ENCODE data around the gene WNT9A. TPM values are rescaled to one million over a fixed set of nuclear protein-coding genes. Genes with fewer than 3 reads are reported as not detected.

WNT9A gene
- polyA plus RNA-seq, 4 donors, result 0.27 to 2.7 (median 1.2) TPM

- WGBS, 3 donors, result 61 to 84% (median 61%) methylated on average over 15 to 18 of the region's 18 CpGs
- Histone ChIP-seq H3K36me3 (ENCODE audit: control insufficient read depth in 3 of 3, insufficient read depth in 2 of 3, low read depth in 1 of 3, low read length in 3 of 3) (peaks cover 0 to 4% (median 0%) of the 10 kb centered on the region in 3 donors), H3K4me1 (ENCODE audit: control insufficient read depth in 3 of 3, insufficient read depth in 2 of 3, low read depth in 1 of 3, low read length in 2 of 3) (no peaks in the 10 kb centered on the region), H3K27me3 (ENCODE audit: control insufficient read depth in 3 of 3, insufficient read depth in 3 of 3, low read length in 3 of 3) (no peaks in the 10 kb centered on the region), H3K27ac (ENCODE audit: low read depth in 1 of 3, low read length in 2 of 3) (no peak overlapping the region), H3K9me3 (ENCODE audit: control insufficient read depth in 2 of 2, insufficient read depth in 1 of 2, low read depth in 1 of 2, low read length in 1 of 2) (no peaks in the 10 kb centered on the region), H3K4me3 (ENCODE audit: low read depth in 1 of 3, low read length in 3 of 3) (no peak overlapping the region)
- DNase-seq (no peak), FAIRE-seq (no peak)
These were observed 24.2 kb downstream of the WNT9A start for GRCh38 chr1:227923353-227924167.

GRCh38 chr1:227922501-227923352 lies 25.0 kb downstream of the WNT9A start:
- Histone ChIP-seq H3K27me3 (ENCODE audit: control insufficient read depth in 3 of 3, insufficient read depth in 3 of 3, low read length in 3 of 3) (no peaks in the 10 kb centered on the region), H3K36me3 (ENCODE audit: control insufficient read depth in 3 of 3, insufficient read depth in 2 of 3, low read depth in 1 of 3, low read length in 3 of 3) (peaks cover 0 to 4% (median 0%) of the 10 kb centered on the region in 3 donors), H3K4me1 (ENCODE audit: control insufficient read depth in 3 of 3, insufficient read depth in 2 of 3, low read depth in 1 of 3, low read length in 2 of 3) (no peaks in the 10 kb centered on the region), H3K9me3 (ENCODE audit: control insufficient read depth in 2 of 2, insufficient read depth in 1 of 2, low read depth in 1 of 2, low read length in 1 of 2) (no peaks in the 10 kb centered on the region), H3K27ac (ENCODE audit: low read depth in 1 of 3, low read length in 2 of 3) (no peak overlapping the region), H3K4me3 (ENCODE audit: low read depth in 1 of 3, low read length in 3 of 3) (no peak overlapping the region)
- DNase-seq, result no peak
- FAIRE-seq, result no peak
- WGBS, 3 donors, result 70 to 78% (median 78%) methylated on average over 17 to 18 of the region's 18 CpGs

DNA sequence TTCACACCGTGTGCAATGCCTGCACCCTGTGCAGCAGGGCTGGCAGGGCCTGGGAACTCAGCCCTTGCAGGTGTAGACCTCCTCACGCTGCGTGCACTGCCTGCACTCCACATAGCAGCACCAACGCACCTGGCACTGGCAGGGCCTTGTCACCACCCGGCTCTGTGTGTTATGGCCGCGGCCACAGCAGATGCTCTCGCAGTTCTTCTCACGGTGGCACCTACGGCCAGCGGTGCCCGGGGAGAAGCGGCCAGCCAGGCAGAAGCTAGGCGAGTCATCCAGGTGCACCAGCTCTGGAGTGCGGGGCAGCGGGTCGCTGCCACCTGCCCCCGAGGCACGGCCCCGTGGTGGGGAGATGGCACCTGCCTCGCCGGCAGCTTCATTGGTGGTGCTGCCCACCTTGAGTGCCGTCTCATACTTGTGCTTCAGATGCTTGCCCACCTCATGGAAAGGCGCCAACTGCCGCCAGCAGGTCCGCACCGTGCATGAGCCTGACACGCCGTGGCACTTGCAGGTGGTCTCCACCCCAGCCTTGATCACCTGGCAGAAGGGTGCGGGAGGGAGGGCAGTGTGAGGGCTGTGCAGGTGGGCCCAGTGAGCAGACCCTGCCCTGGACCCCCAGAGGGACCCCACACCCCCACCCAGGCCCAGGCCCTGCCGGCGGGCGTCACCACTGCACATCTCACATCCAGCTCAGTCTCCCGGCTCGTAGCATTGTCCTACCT lies 26.1 kb downstream of the WNT9A start:
- Histone ChIP-seq H3K4me1 (ENCODE audit: control insufficient read depth in 3 of 3, insufficient read depth in 2 of 3, low read depth in 1 of 3, low read length in 2 of 3) (no peaks in the 10 kb centered on the region), H3K27ac (ENCODE audit: low read depth in 1 of 3, low read length in 2 of 3) (no peak overlapping the region), H3K4me3 (ENCODE audit: low read depth in 1 of 3, low read length in 3 of 3) (no peak overlapping the region), H3K27me3 (ENCODE audit: control insufficient read depth in 3 of 3, insufficient read depth in 3 of 3, low read length in 3 of 3) (no peaks in the 10 kb centered on the region), H3K36me3 (ENCODE audit: control insufficient read depth in 3 of 3, insufficient read depth in 2 of 3, low read depth in 1 of 3, low read length in 3 of 3) (peaks cover 0 to 4% (median 0%) of the 10 kb centered on the region in 3 donors), H3K9me3 (ENCODE audit: control insufficient read depth in 2 of 2, insufficient read depth in 1 of 2, low read depth in 1 of 2, low read length in 1 of 2) (no peaks in the 10 kb centered on the region)
- DNase-seq (no peak), FAIRE-seq (no peak)
- WGBS, 3 donors, result 84 to 93% (median 85%) methylated on average over 29 to 35 of the region's 35 CpGs

GRCh38 chr1:227920896-227921295 lies 26.8 kb downstream of the WNT9A start:
- Histone ChIP-seq H3K4me1 (ENCODE audit: control insufficient read depth in 3 of 3, insufficient read depth in 2 of 3, low read depth in 1 of 3, low read length in 2 of 3) (no peaks in the 10 kb centered on the region), H3K36me3 (ENCODE audit: control insufficient read depth in 3 of 3, insufficient read depth in 2 of 3, low read depth in 1 of 3, low read length in 3 of 3) (peaks cover 0 to 4% (median 0%) of the 10 kb centered on the region in 3 donors), H3K9me3 (ENCODE audit: control insufficient read depth in 2 of 2, insufficient read depth in 1 of 2, low read depth in 1 of 2, low read length in 1 of 2) (no peaks in the 10 kb centered on the region), H3K4me3 (ENCODE audit: low read depth in 1 of 3, low read length in 3 of 3) (no peak overlapping the region), H3K27ac (ENCODE audit: low read depth in 1 of 3, low read length in 2 of 3) (no peak overlapping the region), H3K27me3 (ENCODE audit: control insufficient read depth in 3 of 3, insufficient read depth in 3 of 3, low read length in 3 of 3) (no peaks in the 10 kb centered on the region)
- 81 to 91% (median 82%) methylated on average over 7 to 8 of the region's 8 CpGs for WGBS, 3 donors
- no peak for DNase-seq
- no peak for FAIRE-seq

GRCh38 chr1:227920426-227920825 lies 27.3 kb downstream of the WNT9A start:
- Histone ChIP-seq H3K36me3 (ENCODE audit: control insufficient read depth in 3 of 3, insufficient read depth in 2 of 3, low read depth in 1 of 3, low read length in 3 of 3) (peaks cover 0 to 4% (median 0%) of the 10 kb centered on the region in 3 donors), H3K4me1 (ENCODE audit: control insufficient read depth in 3 of 3, insufficient read depth in 2 of 3, low read depth in 1 of 3, low read length in 2 of 3) (no peaks in the 10 kb centered on the region), H3K27me3 (ENCODE audit: control insufficient read depth in 3 of 3, insufficient read depth in 3 of 3, low read length in 3 of 3) (no peaks in the 10 kb centered on the region), H3K9me3 (ENCODE audit: control insufficient read depth in 2 of 2, insufficient read depth in 1 of 2, low read depth in 1 of 2, low read length in 1 of 2) (no peaks in the 10 kb centered on the region), H3K4me3 (ENCODE audit: low read depth in 1 of 3, low read length in 3 of 3) (no peak overlapping the region), H3K27ac (ENCODE audit: low read depth in 1 of 3, low read length in 2 of 3) (no peak overlapping the region)
- DNase-seq (no peak), FAIRE-seq (no peak)
- WGBS, 3 donors, result 88 to 92% (median 91%) methylated on average over 11 of the region's 11 CpGs

GRCh38 chr1:227919906-227920305 lies 27.8 kb downstream of the WNT9A start:
- Histone ChIP-seq H3K36me3 (ENCODE audit: control insufficient read depth in 3 of 3, insufficient read depth in 2 of 3, low read depth in 1 of 3, low read length in 3 of 3) (peaks cover 0 to 4% (median 0%) of the 10 kb centered on the region in 3 donors), H3K27me3 (ENCODE audit: control insufficient read depth in 3 of 3, insufficient read depth in 3 of 3, low read length in 3 of 3) (no peaks in the 10 kb centered on the region), H3K4me1 (ENCODE audit: control insufficient read depth in 3 of 3, insufficient read depth in 2 of 3, low read depth in 1 of 3, low read length in 2 of 3) (no peaks in the 10 kb centered on the region), H3K9me3 (ENCODE audit: control insufficient read depth in 2 of 2, insufficient read depth in 1 of 2, low read depth in 1 of 2, low read length in 1 of 2) (no peaks in the 10 kb centered on the region), H3K27ac (ENCODE audit: low read depth in 1 of 3, low read length in 2 of 3) (no peak overlapping the region), H3K4me3 (ENCODE audit: low read depth in 1 of 3, low read length in 3 of 3) (no peak overlapping the region)
- WGBS, 3 donors, result 29 to 40% (median 33%) methylated on average over 12 of the region's 12 CpGs
- FAIRE-seq (no peak), DNase-seq (no peak)

DNA sequence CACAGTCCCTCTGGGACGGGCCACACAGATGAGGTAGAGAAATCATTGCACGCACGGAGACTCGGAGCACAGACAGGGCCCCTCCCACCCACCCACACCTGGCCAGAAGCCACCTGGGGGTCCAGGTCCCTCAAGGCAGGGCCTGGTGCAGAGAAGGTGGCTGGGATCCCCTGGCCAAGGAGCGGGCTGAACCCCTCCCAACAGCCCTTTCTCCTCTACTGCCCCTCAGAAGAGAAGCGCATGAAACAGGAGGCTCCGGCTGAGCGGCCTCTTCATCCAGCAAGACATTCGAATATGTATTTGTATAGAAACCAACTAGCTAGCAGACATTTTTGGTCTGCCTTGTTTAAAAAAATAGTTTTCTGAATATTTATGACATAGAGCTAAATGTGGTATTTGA lies 29.0 kb downstream of the WNT9A start:
- DNase-seq (no peak), FAIRE-seq (no peak)
- Histone ChIP-seq H3K4me1 (ENCODE audit: control insufficient read depth in 3 of 3, insufficient read depth in 2 of 3, low read depth in 1 of 3, low read length in 2 of 3) (no peaks in the 10 kb centered on the region), H3K4me3 (ENCODE audit: low read depth in 1 of 3, low read length in 3 of 3) (no peak overlapping the region), H3K27ac (ENCODE audit: low read depth in 1 of 3, low read length in 2 of 3) (no peak overlapping the region), H3K9me3 (ENCODE audit: control insufficient read depth in 2 of 2, insufficient read depth in 1 of 2, low read depth in 1 of 2, low read length in 1 of 2) (no peaks in the 10 kb centered on the region), H3K27me3 (ENCODE audit: control insufficient read depth in 3 of 3, insufficient read depth in 3 of 3, low read length in 3 of 3) (no peaks in the 10 kb centered on the region), H3K36me3 (ENCODE audit: control insufficient read depth in 3 of 3, insufficient read depth in 2 of 3, low read depth in 1 of 3, low read length in 3 of 3) (peaks cover 0 to 4% (median 0%) of the 10 kb centered on the region in 3 donors)
- WGBS, 3 donors, result 85 to 91% (median 90%) methylated on average over 9 of the region's 9 CpGs

DNA sequence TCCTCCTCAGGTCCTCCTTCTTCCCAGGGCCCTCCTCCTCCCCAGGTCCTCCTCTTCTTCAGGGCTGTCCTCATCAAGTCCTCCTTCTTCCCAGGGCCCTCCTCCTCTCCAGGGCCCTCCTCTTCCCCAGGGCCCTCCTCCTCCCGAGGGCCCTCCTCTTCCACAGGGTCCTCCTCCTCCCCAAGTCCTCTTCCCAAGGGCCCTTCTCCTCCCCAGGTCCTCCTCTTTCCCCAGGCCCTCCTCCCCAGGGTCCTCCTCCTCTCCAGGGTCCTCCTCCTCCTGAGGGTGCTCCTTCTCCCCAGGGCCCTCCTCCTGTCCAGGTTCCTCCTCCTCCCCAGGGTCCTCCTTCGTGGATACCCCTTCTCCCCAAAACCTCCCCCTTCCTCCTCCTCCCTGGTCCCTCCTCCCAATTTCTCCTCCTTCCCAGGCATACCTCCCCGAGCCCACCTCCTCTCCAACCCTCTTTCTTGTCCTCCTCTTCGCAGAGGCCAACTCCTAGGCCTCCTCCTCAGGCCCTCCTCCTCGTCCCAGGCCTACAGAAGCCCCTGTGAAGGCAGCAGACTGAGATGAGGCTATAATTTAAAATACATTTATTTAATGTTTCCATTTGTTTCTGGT lies 29.5 kb downstream of the WNT9A start:
- 63 to 75% (median 66%) methylated on average over 5 of the region's 5 CpGs for WGBS, 3 donors
- FAIRE-seq (no peak), DNase-seq (no peak)
- Histone ChIP-seq H3K4me1 (ENCODE audit: control insufficient read depth in 3 of 3, insufficient read depth in 2 of 3, low read depth in 1 of 3, low read length in 2 of 3) (no peaks in the 10 kb centered on the region), H3K36me3 (ENCODE audit: control insufficient read depth in 3 of 3, insufficient read depth in 2 of 3, low read depth in 1 of 3, low read length in 3 of 3) (peaks cover 0 to 4% (median 0%) of the 10 kb centered on the region in 3 donors), H3K27ac (ENCODE audit: low read depth in 1 of 3, low read length in 2 of 3) (no peak overlapping the region), H3K27me3 (ENCODE audit: control insufficient read depth in 3 of 3, insufficient read depth in 3 of 3, low read length in 3 of 3) (no peaks in the 10 kb centered on the region), H3K4me3 (ENCODE audit: low read depth in 1 of 3, low read length in 3 of 3) (no peak overlapping the region), H3K9me3 (ENCODE audit: control insufficient read depth in 2 of 2, insufficient read depth in 1 of 2, low read depth in 1 of 2, low read length in 1 of 2) (no peaks in the 10 kb centered on the region)

Data from small intestine (tissue), 7 donors.